Measurements from ENCODE around the gene C1orf116. TPM values are rescaled to one million over a fixed set of nuclear protein-coding genes. Genes with fewer than 3 reads are reported as not detected.
A peak's percentile ranks its signal among the peaks of the same experiment; 100 is the strongest.

Gene C1orf116
- total RNA-seq, 3 donors from 2014 or later (not counting 1 experiment from before 2014, with no cell fraction given), result 0.21 to 0.39 (median 0.30) TPM

DNA sequence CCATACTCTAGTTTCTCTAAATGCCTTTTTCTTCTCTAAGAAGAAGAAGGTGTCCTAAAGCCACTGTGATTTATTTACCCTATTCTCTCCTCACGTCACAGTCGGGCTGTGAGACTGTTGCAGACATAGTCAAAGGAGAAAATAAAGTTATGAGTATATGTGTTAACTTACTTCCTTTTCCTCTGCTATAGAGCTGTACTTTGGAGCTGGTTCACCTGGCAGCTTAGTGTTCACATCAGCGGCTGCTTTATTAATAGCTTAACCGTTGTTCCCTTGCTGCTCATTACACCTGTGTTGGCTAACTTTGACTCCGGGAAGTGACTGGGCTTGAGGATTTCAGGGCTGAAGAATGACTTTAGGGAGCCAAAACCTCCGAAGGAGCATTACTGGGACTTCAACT is 24.1 kb upstream of the C1orf116 start:
- Mint-ChIP-seq H3K36me3 (no peaks in the 10 kb centered on the region), H3K27me3 (ENCODE audit: low read depth in 2 of 2) (no peaks in the 10 kb centered on the region), H3K9me3 (no peaks in the 10 kb centered on the region), H3K4me3 (no peak overlapping the region), H3K27ac (no peak overlapping the region), H3K4me1 (peaks cover 15 to 19% of the 10 kb centered on the region in 2 donors)
- DNase-seq (no peak), ATAC-seq (no peak)
- Histone ChIP-seq H3K9me3 (ENCODE audit: control insufficient read depth, insufficient read depth, low read length) (no peaks in the 10 kb centered on the region), H3K27me3 (ENCODE audit: control insufficient read depth, insufficient read depth, low read length) (no peaks in the 10 kb centered on the region), H3K4me1 (ENCODE audit: control insufficient read depth, insufficient read depth, low read length) (peaks cover 18% of the 10 kb centered on the region), H3K27ac (ENCODE audit: low read length) (no peak overlapping the region), H3K36me3 (ENCODE audit: control insufficient read depth, insufficient read depth, low read length) (no peaks in the 10 kb centered on the region), H3K4me3 (ENCODE audit: low read length) (no peak overlapping the region)
- TF ChIP-seq, protein P1, sequence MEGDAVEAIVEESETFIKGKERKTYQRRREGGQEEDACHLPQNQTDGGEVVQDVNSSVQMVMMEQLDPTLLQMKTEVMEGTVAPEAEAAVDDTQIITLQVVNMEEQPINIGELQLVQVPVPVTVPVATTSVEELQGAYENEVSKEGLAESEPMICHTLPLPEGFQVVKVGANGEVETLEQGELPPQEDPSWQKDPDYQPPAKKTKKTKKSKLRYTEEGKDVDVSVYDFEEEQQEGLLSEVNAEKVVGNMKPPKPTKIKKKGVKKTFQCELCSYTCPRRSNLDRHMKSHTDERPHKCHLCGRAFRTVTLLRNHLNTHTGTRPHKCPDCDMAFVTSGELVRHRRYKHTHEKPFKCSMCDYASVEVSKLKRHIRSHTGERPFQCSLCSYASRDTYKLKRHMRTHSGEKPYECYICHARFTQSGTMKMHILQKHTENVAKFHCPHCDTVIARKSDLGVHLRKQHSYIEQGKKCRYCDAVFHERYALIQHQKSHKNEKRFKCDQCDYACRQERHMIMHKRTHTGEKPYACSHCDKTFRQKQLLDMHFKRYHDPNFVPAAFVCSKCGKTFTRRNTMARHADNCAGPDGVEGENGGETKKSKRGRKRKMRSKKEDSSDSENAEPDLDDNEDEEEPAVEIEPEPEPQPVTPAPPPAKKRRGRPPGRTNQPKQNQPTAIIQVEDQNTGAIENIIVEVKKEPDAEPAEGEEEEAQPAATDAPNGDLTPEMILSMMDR (IDR thresholded peaks at IDR 0.05), result no peak
- 78% methylated on average over 4 of the region's 6 CpGs for WGBS (ENCODE audit: insufficient coverage)
- intact Hi-C loops (cut with micrococcal nuclease), result no loop called here

DNA sequence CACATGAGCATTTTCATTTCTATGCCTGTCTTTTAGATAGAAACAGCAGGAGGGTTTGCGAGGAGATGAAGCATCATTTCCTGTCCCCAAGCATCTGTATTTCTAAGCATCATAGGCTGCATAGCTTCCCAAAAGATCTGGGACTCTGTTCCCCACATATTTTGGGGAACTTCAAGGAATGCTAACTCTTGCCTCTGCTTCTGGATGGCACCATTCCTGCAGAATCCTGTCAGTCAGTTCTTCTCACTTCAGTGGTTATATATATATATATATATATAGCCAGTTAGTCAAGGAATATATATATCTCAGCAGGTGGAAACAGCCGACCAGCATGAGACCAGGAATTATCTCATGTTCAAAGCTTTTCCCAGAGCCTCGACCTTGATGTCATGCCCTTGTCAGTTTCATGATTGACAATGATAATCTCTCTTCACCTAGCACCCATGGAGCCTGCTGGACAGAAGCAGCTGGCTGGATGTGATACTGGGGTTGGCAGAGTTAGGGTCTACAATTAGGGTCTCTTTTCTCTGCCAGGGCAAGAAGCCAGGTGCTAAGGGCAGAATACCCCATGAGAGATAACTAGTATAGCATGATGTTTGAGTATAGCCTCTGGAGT is 22.9 kb upstream of the C1orf116 start:
- Mint-ChIP-seq H3K4me1 (peaks cover 24 to 28% of the 10 kb centered on the region in 2 donors), H3K36me3 (no peaks in the 10 kb centered on the region), H3K4me3 (peak overlapping the region; percentile 33), H3K27ac (peak overlapping the region in 1 of 2 donors; percentile 97), H3K27me3 (ENCODE audit: low read depth in 2 of 2) (no peaks in the 10 kb centered on the region), H3K9me3 (no peaks in the 10 kb centered on the region)
- Histone ChIP-seq H3K9me3 (ENCODE audit: control insufficient read depth, insufficient read depth, low read length) (no peaks in the 10 kb centered on the region), H3K4me3 (ENCODE audit: low read length) (no peak overlapping the region), H3K27ac (ENCODE audit: low read length) (no peak overlapping the region), H3K4me1 (ENCODE audit: control insufficient read depth, insufficient read depth, low read length) (peaks cover 25% of the 10 kb centered on the region), H3K36me3 (ENCODE audit: control insufficient read depth, insufficient read depth, low read length) (no peaks in the 10 kb centered on the region), H3K27me3 (ENCODE audit: control insufficient read depth, insufficient read depth, low read length) (no peaks in the 10 kb centered on the region)
- 84% methylated on average over 3 of the region's 3 CpGs for WGBS (ENCODE audit: insufficient coverage)
- no peak for ATAC-seq
- intact Hi-C loops (cut with micrococcal nuclease), result no loop called here
- DNase-seq, result no peak
- TF ChIP-seq, protein P1 (IDR thresholded peaks at IDR 0.05), result no peak

DNA sequence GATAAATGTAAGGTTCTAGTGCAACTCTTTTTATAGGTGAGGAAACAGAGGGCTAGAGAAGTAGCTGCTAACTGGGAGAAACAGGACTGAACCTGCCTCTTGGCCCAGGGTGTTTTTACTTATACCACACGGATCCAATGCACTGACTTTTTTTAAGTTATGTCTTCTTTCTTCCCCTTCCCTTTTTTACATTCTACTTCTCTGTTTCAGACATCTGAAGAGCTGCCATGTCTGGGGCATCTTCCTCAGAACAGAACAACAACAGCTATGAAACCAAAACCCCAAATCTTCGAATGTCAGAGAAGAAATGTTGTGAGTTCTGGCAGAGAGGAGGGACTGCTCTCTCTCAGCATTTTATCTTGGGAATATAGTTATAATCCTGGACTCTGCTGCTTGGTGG is 21.9 kb upstream of the C1orf116 start:
- no peaks in the 10 kb centered on the region for H3K9me3 ChIP-seq (ENCODE audit: control insufficient read depth, insufficient read depth, low read length)
- H3K27me3 ChIP-seq (ENCODE audit: control insufficient read depth, insufficient read depth, low read length), result no peaks in the 10 kb centered on the region
- H3K4me1 Mint-ChIP-seq, result peaks cover 32 to 36% of the 10 kb centered on the region in 2 donors
- H3K4me3 Mint-ChIP-seq, result peak overlapping the region; percentile 33
- DNase-seq, result no peak
- TF ChIP-seq, protein P1 (IDR thresholded peaks at IDR 0.05), result no peak
- no peak for ATAC-seq
- no peaks in the 10 kb centered on the region for H3K27me3 Mint-ChIP-seq (ENCODE audit: low read depth in 2 of 2)
- no peak overlapping the region for H3K4me3 ChIP-seq (ENCODE audit: low read length)
- H3K36me3 Mint-ChIP-seq, result peaks cover 5% of the 10 kb centered on the region
- peak overlapping the region; percentile 96 to 97 for H3K27ac Mint-ChIP-seq
- H3K27ac ChIP-seq (ENCODE audit: low read length), result no peak overlapping the region
- no peaks in the 10 kb centered on the region for H3K9me3 Mint-ChIP-seq
- 20% methylated on average over 2 of the region's 2 CpGs for WGBS (ENCODE audit: insufficient coverage)
- no peaks in the 10 kb centered on the region for H3K36me3 ChIP-seq (ENCODE audit: control insufficient read depth, insufficient read depth, low read length)
- intact Hi-C loops (cut with micrococcal nuclease), result loop anchor here (5.0 kb wide), 1 partner anchor 268 kb away; the partner anchor contains the start of gene CD55
- H3K4me1 ChIP-seq (ENCODE audit: control insufficient read depth, insufficient read depth, low read length), result peaks cover 25% of the 10 kb centered on the region

All from natural killer cell (primary cell).